Adipose tissue (tissue), 3 donors: Measurements from ENCODE around the gene DEFB125. TPM values are rescaled to one million over a fixed set of nuclear protein-coding genes. Genes with fewer than 3 reads are reported as not detected.
"Not testable (repeated sequence)": the region's sequence is repeated elsewhere in the genome, so short reads cannot be mapped to it uniquely, and the experiment has no call there.

ENCODE experiments used
- H3K27ac ChIP-seq: one replicate; pipeline ENCODE4 v1.5.1; 2013; ENCODE audit warnings: low read depth, low read length
- WGBS, 3 donors: extraction: QIAGEN DNeasy Blood & Tissue Kit; methylation state at CpG; one replicate each; pipeline ENCODE4 v1.1.7; 2013; 5-methylcytosine and 5-hydroxymethylcytosine counted together
- polyA plus RNA-seq, 3 donors: library from polyadenylated mRNA; stranded (reverse); fragments of 200-250 nt; gene quantifications; one replicate each; pipeline ENCODE4 v1.2.3, GENCODE V29; 2013
- donor health status: healthy with polysubstance abuse.
- donor health status: Bipolar disorder and iron deficiency.
- donor health status: healthy.

Gene DEFB125
- not detected for polyA plus RNA-seq

GRCh38 chr20:87401-87800 is at the start of gene DEFB125:
Gene DEFB125 (plus strand): TSS chr20:87672. CDS start chr20:87710, 38 bp downstream.
- WGBS, 3 donors: 52 to 73% (median 69%) methylated on average over 3 of the region's 3 CpGs

GRCh38 chr20:60035-60918 is 27.2 kb upstream of the DEFB125 start:
- no peak overlapping the region for H3K27ac ChIP-seq
- 55 to 62% (median 56%) methylated on average over 6 of the region's 6 CpGs for WGBS, 3 donors

More at GRCh38 chr20:87401-87800, at the start of gene DEFB125:
- H3K27ac ChIP-seq: no peak within 1 kb of the TSS

GRCh38 chr20:61230-61629 is 26.2 kb upstream of the DEFB125 start:
- no peak overlapping the region for H3K27ac ChIP-seq
- WGBS, 3 donors: 87 to 97% (median 94%) methylated on average over 1 of the region's 1 CpG

GRCh38 chr20:61757-62156 is 25.7 kb upstream of the DEFB125 start:
- 62 to 77% (median 72%) methylated on average over 5 of the region's 5 CpGs for WGBS, 3 donors
- no peak overlapping the region for H3K27ac ChIP-seq

- WGBS, 3 donors: 70 to 81% (median 76%) methylated on average over 3 of the region's 3 CpGs
- H3K27ac ChIP-seq: no peak overlapping the region
These were observed 25.0 kb upstream of the DEFB125 start for GRCh38 chr20:62487-62886.

- no peak overlapping the region for H3K27ac ChIP-seq
- 85 to 98% (median 94%) methylated on average over 3 of the region's 3 CpGs for WGBS, 3 donors
These were observed 23.4 kb upstream of the DEFB125 start for GRCh38 chr20:64026-64603.

- H3K27ac ChIP-seq: no peak overlapping the region
- WGBS, 3 donors: 65 to 92% (median 84%) methylated on average over 2 of the region's 2 CpGs
These were observed 22.6 kb upstream of the DEFB125 start for GRCh38 chr20:64766-65322.

- WGBS, 3 donors: 46 to 62% (median 47%) methylated on average over 2 of the region's 2 CpGs
- H3K27ac ChIP-seq: no peak overlapping the region
These were observed 10.2 kb upstream of the DEFB125 start for GRCh38 chr20:77231-77630.

- H3K27ac ChIP-seq: no peak overlapping the region
These were observed 9.1 kb upstream of the DEFB125 start for GRCh38 chr20:78338-78737.

GRCh38 chr20:79565-79964 is 7.9 kb upstream of the DEFB125 start:
- WGBS, 3 donors: 62 to 77% (median 70%) methylated on average over 4 of the region's 4 CpGs
- no peak overlapping the region for H3K27ac ChIP-seq

- no peak overlapping the region for H3K27ac ChIP-seq
These were observed 3.2 kb downstream of the DEFB125 start for GRCh38 chr20:90651-91050.

GRCh38 chr20:93641-94040 is 6.2 kb downstream of the DEFB125 start:
- H3K27ac ChIP-seq: no peak overlapping the region

GRCh38 chr20:95215-95614 is 7.7 kb downstream of the DEFB125 start:
- no peak overlapping the region for H3K27ac ChIP-seq
- WGBS, 3 donors: 75 to 83% (median 82%) methylated on average over 4 of the region's 4 CpGs

GRCh38 chr20:97691-98090 is 10.2 kb downstream of the DEFB125 start:
- H3K27ac ChIP-seq: not testable (repeated sequence)
- WGBS, 3 donors: 64 to 81% (median 79%) methylated on average over 5 of the region's 5 CpGs

GRCh38 chr20:101975-102374 is 14.5 kb downstream of the DEFB125 start:
- no peak overlapping the region for H3K27ac ChIP-seq

GRCh38 chr20:103456-103855 is 16.0 kb downstream of the DEFB125 start:
- no peak overlapping the region for H3K27ac ChIP-seq
- 75 to 85% (median 84%) methylated on average over 5 of the region's 5 CpGs for WGBS, 3 donors

- no peak overlapping the region for H3K27ac ChIP-seq
These were observed 24.9 kb downstream of the DEFB125 start for GRCh38 chr20:112396-112795.

- H3K27ac ChIP-seq: no peak overlapping the region
These were observed 30.0 kb downstream of the DEFB125 start for GRCh38 chr20:117518-117917.

GRCh38 chr20:129786-130323 is 42.4 kb downstream of the DEFB125 start:
- WGBS, 3 donors: 87 to 92% (median 90%) methylated on average over 21 to 27 of the region's 28 CpGs
- H3K27ac ChIP-seq: not testable (repeated sequence)
